Endodermal cell (in vitro differentiated cells): Measurements from ENCODE around the gene CHI3L1. TPM values are rescaled to one million over a fixed set of nuclear protein-coding genes. Genes with fewer than 3 reads are reported as not detected.

Source experiments
- DNase-seq: peaks from one replicate; pipeline ENCODE4 v3.0.0-alpha.2; 2017
- H3K27ac ChIP-seq: 2 replicates; pipeline ENCODE4 v1.5.1; 2013; ENCODE audit warnings: mild to moderate bottlenecking, low read depth, low read length, moderate library complexity
- H3K27me3 ChIP-seq: 2 replicates; pipeline ENCODE4 v1.6.1; 2013; ENCODE audit warnings: mild to moderate bottlenecking, low read length, moderate library complexity; ENCODE audit not compliant: insufficient read depth, control insufficient read depth, poor library complexity, severe bottlenecking
- H3K36me3 ChIP-seq: 2 replicates; pipeline ENCODE4 v1.7.0; 2013; ENCODE audit warnings: mild to moderate bottlenecking, low read length, moderate library complexity; ENCODE audit not compliant: control insufficient read depth, insufficient read depth
- H3K4me1 ChIP-seq: one replicate; pipeline ENCODE4 v1.7.0; 2013; ENCODE audit warnings: low read length; ENCODE audit not compliant: control insufficient read depth, insufficient read depth
- H3K4me3 ChIP-seq: 2 replicates; pipeline ENCODE4 v1.5.1; 2013; ENCODE audit warnings: mild to moderate bottlenecking, low read length, moderate library complexity
- H3K9ac ChIP-seq: 2 replicates; pipeline ENCODE4 v1.6.1; 2013; ENCODE audit warnings: mild to moderate bottlenecking, low read length, moderate library complexity; ENCODE audit not compliant: poor library complexity, severe bottlenecking; ENCODE audit errors: extremely low read depth
- H3K9me3 ChIP-seq: 2 replicates; pipeline ENCODE4 v1.6.1; 2013; ENCODE audit warnings: mild to moderate bottlenecking, low read length, moderate library complexity; ENCODE audit not compliant: control insufficient read depth
- H3K27ac Mint-ChIP-seq: 2 replicates; pipeline ENCODE4 v1.8.0; 2020; ENCODE audit warnings: mixed read lengths
- H3K27me3 Mint-ChIP-seq: 2 replicates; pipeline ENCODE4 v1.8.0; 2021; ENCODE audit warnings: mild to moderate bottlenecking, mixed read lengths; ENCODE audit not compliant: insufficient read depth
- H3K36me3 Mint-ChIP-seq: 2 replicates; pipeline ENCODE4 v1.8.0; 2020; ENCODE audit warnings: low read depth, mixed read lengths
- H3K4me1 Mint-ChIP-seq: 2 replicates; pipeline ENCODE4 v1.8.0; 2020; ENCODE audit warnings: mixed read lengths
- H3K4me3 Mint-ChIP-seq: 2 replicates; pipeline ENCODE4 v1.8.0; 2020; ENCODE audit warnings: mild to moderate bottlenecking, moderate library complexity, mixed read lengths
- H3K9me3 Mint-ChIP-seq: 2 replicates; pipeline ENCODE4 v1.8.0; 2020; ENCODE audit warnings: mild to moderate bottlenecking, mixed read lengths
- CTCF ChIP-seq: fragments of 200-600 bp; sonication (generic); conservative IDR thresholded peaks from 2 replicates; pipeline ENCODE4 v1.5.0; 2021; ENCODE audit warnings: antibody characterized with exemption, mild to moderate bottlenecking
- WGBS, 2 experiments: methylation state at CpG; one replicate each; pipeline versions ENCODE4 v1.1.5 to v1.1.7; 2013; ENCODE audit warnings: missing lambda C conversion rate in 2 of 2, mixed read lengths in 1 of 2; ENCODE audit not compliant: insufficient coverage in 1 of 2, insufficient read length in 1 of 2; 5-methylcytosine and 5-hydroxymethylcytosine counted together
- total RNA-seq, 2 donors: library from RNA; stranded (reverse); fragmentation: NEBNext Ultra II Directional in 1 of 2; extraction: Animal tissue kit (Norgen Biotek cat#: 25700) in 1 of 2; gene quantifications; 2 replicates in 1 of 2; 3 replicates in 1 of 2; pipeline ENCODE4 v1.2.1, GENCODE V29; 2021

CHI3L1 gene
- total RNA-seq, 2 donors from 2014 or later = 0.18 to 1.1 TPM

GRCh38 chr1:203162403-203162802 is 24.1 kb downstream of the CHI3L1 start:
- peaks cover 13% of the 10 kb centered on the region for H3K27me3 Mint-ChIP-seq
- H3K4me3 Mint-ChIP-seq = no peak overlapping the region
- no peak overlapping the region for H3K27ac Mint-ChIP-seq
- H3K9me3 Mint-ChIP-seq = no peaks in the 10 kb centered on the region
- no peak for DNase-seq
- no peak for TF ChIP-seq CTCF
- Histone ChIP-seq H3K27me3 (no peaks in the 10 kb centered on the region), H3K36me3 (no peaks in the 10 kb centered on the region), H3K4me3 (no peak overlapping the region), H3K4me1 (no peaks in the 10 kb centered on the region), H3K9ac (no peak overlapping the region), H3K9me3 (peaks cover 9% of the 10 kb centered on the region), H3K27ac (no peak overlapping the region)
- peaks cover 5% of the 10 kb centered on the region for H3K36me3 Mint-ChIP-seq
- H3K4me1 Mint-ChIP-seq = peaks cover 2% of the 10 kb centered on the region
- WGBS, 2 experiments = 81% methylated on average over 1 of the region's 1 CpG; no CpG with 5 or more reads in 1 of the 2 experiments

GRCh38 chr1:203161703-203162102 is 24.8 kb downstream of the CHI3L1 start:
- H3K4me1 Mint-ChIP-seq = peaks cover 2% of the 10 kb centered on the region
- Histone ChIP-seq H3K36me3 (no peaks in the 10 kb centered on the region), H3K9me3 (peaks cover 9% of the 10 kb centered on the region), H3K27me3 (no peaks in the 10 kb centered on the region), H3K4me1 (no peaks in the 10 kb centered on the region), H3K4me3 (no peak overlapping the region), H3K9ac (no peak overlapping the region), H3K27ac (no peak overlapping the region)
- H3K4me3 Mint-ChIP-seq = no peak overlapping the region
- no peak for DNase-seq
- H3K36me3 Mint-ChIP-seq = peaks cover 5% of the 10 kb centered on the region
- no peak overlapping the region for H3K27ac Mint-ChIP-seq
- H3K9me3 Mint-ChIP-seq = no peaks in the 10 kb centered on the region
- TF ChIP-seq CTCF = no peak
- WGBS, 2 experiments = 90 to 95% methylated on average over 9 to 11 of the region's 11 CpGs
- H3K27me3 Mint-ChIP-seq = peaks cover 13% of the 10 kb centered on the region

GRCh38 chr1:203161175-203161574 is 25.3 kb downstream of the CHI3L1 start:
- Histone ChIP-seq H3K36me3 (no peaks in the 10 kb centered on the region), H3K4me3 (no peak overlapping the region), H3K9ac (no peak overlapping the region), H3K27me3 (no peaks in the 10 kb centered on the region), H3K4me1 (no peaks in the 10 kb centered on the region), H3K27ac (no peak overlapping the region), H3K9me3 (peaks cover 9% of the 10 kb centered on the region)
- Mint-ChIP-seq H3K4me1 (peaks cover 1% of the 10 kb centered on the region), H3K27ac (no peak overlapping the region), H3K36me3 (peaks cover 5% of the 10 kb centered on the region), H3K27me3 (peaks cover 13% of the 10 kb centered on the region), H3K9me3 (no peaks in the 10 kb centered on the region), H3K4me3 (no peak overlapping the region)
- no peak for DNase-seq
- WGBS, 2 experiments = 94 to 100% methylated on average over 2 to 6 of the region's 6 CpGs
- no peak for TF ChIP-seq CTCF
